Brain pericyte (primary cell): ENCODE data around the gene ZFR.

Experiments
- DNase-seq: peaks from one replicate; pipeline ENCODE4 v3.0.0-alpha.2; 2012; ENCODE audit warnings: low read depth, low spot score

Gene ZFR

GRCh38 chr5:32444431-32445286 is at the start of gene ZFR:
Gene ZFR, minus strand, starts transcription at chr5:32444740. Its CDS starts 82 bp downstream, at chr5:32444658.
- peak; percentile 53 for DNase-seq

- no peak for DNase-seq
Measured at GRCh38 chr5:32490972-32491557, 46.5 kb upstream of the ZFR start.

- peak; percentile 80 for DNase-seq
Measured at GRCh38 chr5:32489791-32490562, 45.4 kb upstream of the ZFR start.

GRCh38 chr5:32487424-32487823 is 42.9 kb upstream of the ZFR start:
- no peak for DNase-seq

GRCh38 chr5:32487008-32487407 is 42.5 kb upstream of the ZFR start:
- DNase-seq: no peak

GRCh38 chr5:32482193-32482592 is 37.7 kb upstream of the ZFR start:
- DNase-seq: no peak

GRCh38 chr5:32479096-32479495 is 34.6 kb upstream of the ZFR start:
- DNase-seq: no peak

- no peak for DNase-seq
Measured at GRCh38 chr5:32476891-32477290, 32.4 kb upstream of the ZFR start.

GRCh38 chr5:32475334-32476097 is 31.0 kb upstream of the ZFR start:
- no peak for DNase-seq

GRCh38 chr5:32474209-32474854 is 29.8 kb upstream of the ZFR start:
- no peak for DNase-seq

GRCh38 chr5:32473072-32473471 is 28.5 kb upstream of the ZFR start:
- no peak for DNase-seq

- DNase-seq: no peak
Measured at GRCh38 chr5:32471784-32472183, 27.2 kb upstream of the ZFR start.

- DNase-seq: no peak
Measured at GRCh38 chr5:32465076-32465475, 20.5 kb upstream of the ZFR start.

- no peak for DNase-seq
Measured at GRCh38 chr5:32462618-32463017, 18.1 kb upstream of the ZFR start.

- DNase-seq: no peak
Measured at GRCh38 chr5:32461441-32462120, 17.0 kb upstream of the ZFR start.

GRCh38 chr5:32460702-32461101 is 16.2 kb upstream of the ZFR start:
- no peak for DNase-seq

GRCh38 chr5:32458880-32459495 is 14.4 kb upstream of the ZFR start:
- DNase-seq: no peak

- no peak for DNase-seq
Measured at GRCh38 chr5:32455311-32455710, 10.8 kb upstream of the ZFR start.

GRCh38 chr5:32454821-32455220 is 10.3 kb upstream of the ZFR start:
- no peak for DNase-seq

GRCh38 chr5:32453916-32454315 is 9.4 kb upstream of the ZFR start:
- no peak for DNase-seq
